ENCODE data around the gene CRELD1. TPM values are rescaled to one million over a fixed set of nuclear protein-coding genes. Genes with fewer than 3 reads are reported as not detected.

Gene CRELD1
- total RNA-seq, 2 experiments from 2014 or later, result 11.7 to 14.1 TPM

- CTCF ChIA-PET, result interaction anchor here (0.5 to 2.5 kb wide), 8 partner anchors 11 to 102 kb away, joined by 3 to 12 read pairs (median 3); partner anchors contain the start of genes CRELD1 and RPUSD3
Observed at GRCh38 chr3:9946112-9947024, 12.7 kb downstream of the CRELD1 start.

DNA sequence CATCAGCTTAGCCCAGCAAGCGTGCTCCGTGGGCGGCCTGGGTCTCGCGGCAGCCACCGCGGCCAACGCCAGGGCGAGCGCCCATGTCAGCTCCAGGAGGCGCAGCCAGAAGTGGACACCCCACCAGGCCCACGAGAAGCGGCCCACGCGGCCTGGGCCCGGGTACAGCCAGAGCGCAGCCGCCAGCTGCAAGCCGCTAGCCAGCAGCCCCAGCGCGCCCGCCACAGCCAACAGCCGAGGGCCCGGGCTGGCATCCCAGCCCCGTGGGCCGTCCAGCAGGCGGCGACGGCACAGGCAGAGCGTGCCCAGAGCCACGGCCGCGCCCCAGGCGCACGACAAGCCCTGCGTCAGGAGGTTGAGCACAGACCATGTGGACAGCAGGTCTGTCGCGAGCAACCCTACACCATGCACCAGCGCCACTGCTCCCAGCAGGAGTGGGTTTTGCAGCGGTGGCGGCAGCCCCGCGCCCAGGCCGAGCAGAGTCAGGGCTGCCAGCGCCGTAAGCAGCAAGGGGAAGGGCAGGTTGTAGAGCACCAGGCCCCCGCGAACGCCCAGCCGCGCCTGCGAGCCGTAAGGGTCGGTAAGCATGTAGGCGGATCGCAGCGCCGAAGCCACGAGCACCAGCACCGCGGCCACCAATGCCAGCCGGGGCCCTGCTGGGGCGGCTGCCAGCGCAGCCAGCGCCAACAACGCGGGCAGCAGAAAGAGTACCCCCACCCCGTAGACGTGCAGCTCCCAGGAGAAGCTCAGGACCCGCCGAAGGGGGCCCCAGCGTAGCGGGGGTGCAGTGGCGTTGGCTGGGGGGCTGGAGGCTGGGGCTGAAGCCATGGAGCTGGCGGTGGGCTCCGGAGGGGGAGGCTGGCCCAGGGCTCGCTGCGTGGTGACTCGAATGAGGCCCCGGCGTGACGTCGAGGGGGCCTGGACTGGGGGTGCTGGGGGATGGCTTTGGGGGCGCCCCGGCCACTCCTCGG, 13.7 kb downstream of the CRELD1 start:
- ChIA-PET CTCF (interaction anchor here (1.0 to 2.5 kb wide), 5 partner anchors 12 to 101 kb away, joined by 3 to 12 read pairs (median 5); partner anchors contain the start of gene CRELD1), POLR2A (interaction anchor here (0.6 to 1.5 kb wide), 3 partner anchors 56 to 300 kb away, joined by 3 read pairs; partner anchors contain the start of gene FANCD2)

More at GRCh38 chr3:9946112-9947024, 12.7 kb downstream of the CRELD1 start:
- POLR2A ChIA-PET, result interaction anchor here (0.6 to 1.5 kb wide), 4 partner anchors 14 to 152 kb away, joined by 3 to 7 read pairs (median 4); partner anchors contain the start of gene FANCD2

GRCh38 chr3:9948586-9948985, 15.0 kb downstream of the CRELD1 start:
- POLR2A ChIA-PET, result no interaction called here
- CTCF ChIA-PET, result interaction anchor here (1.2 kb wide), 1 partner anchor 15 kb away, joined by 3 read pairs; the partner anchor contains the start of gene CRELD1

DNA sequence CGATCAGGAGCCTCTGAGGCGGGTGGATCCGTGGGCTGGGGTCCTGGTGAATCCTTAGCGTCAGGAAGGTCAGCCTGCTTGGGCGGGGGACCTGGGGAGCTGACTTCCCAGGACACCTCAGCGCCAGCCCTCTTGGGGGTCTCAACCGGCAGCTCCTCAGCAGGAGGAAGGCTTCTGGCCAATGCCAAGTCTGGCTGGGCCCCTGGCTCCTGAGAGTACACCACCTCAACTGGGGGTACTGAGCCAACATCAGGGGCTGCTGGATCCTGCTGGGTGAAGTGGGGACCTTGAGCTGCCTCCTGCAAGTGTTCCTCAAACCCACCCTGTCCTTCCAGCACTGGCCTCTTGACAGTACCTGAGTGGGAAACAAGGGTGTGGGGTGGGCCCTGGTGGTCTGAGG, 15.5 kb downstream of the CRELD1 start:
- POLR2A ChIA-PET, result no interaction called here

GRCh38 chr3:9949626-9950025, 16.0 kb downstream of the CRELD1 start:
- POLR2A ChIA-PET, result no interaction called here
- CTCF ChIA-PET, result interaction anchor here (0.7 kb wide), 1 partner anchor 16 kb away, joined by 3 read pairs; the partner anchor contains the start of gene CRELD1

More for the DNA sequence above, 15.5 kb downstream of the CRELD1 start:
- CTCF ChIA-PET, result interaction anchor here (1.2 kb wide), 1 partner anchor 16 kb away, joined by 3 read pairs; the partner anchor contains the start of gene CRELD1

DNA sequence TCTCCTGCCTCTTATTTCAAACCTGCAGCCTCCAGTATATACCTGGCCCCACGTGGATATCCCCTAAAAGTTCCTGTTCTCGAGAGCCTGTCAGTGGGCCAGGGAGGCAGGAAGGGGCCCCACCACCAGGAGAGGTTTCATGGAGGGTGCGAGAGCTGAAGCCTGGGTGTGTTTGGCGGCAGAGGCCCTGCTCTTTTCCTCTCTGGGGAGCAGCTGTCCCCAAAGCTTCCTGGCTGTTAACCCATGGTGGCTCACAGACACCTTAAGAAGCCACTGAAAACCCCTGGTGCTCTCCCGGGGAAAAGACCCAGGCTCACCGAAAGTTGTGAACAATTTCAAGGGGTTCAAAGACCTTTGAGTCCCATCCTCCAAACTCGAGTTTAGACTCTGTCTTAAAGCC, 17.5 kb downstream of the CRELD1 start:
- POLR2A ChIA-PET, result no interaction called here
- CTCF ChIA-PET, result interaction anchor here (2.4 kb wide), 1 partner anchor 18 kb away, joined by 14 read pairs; the partner anchor contains the start of gene CRELD1

- POLR2A ChIA-PET, result interaction anchor here (1.2 kb wide), 1 partner anchor 35 kb away, joined by 7 read pairs; the partner anchor contains the start of gene EMC3
- CTCF ChIA-PET, result interaction anchor here (0.6 to 2.4 kb wide), 3 partner anchors 19 to 210 kb away, joined by 3 to 14 read pairs (median 3); partner anchors contain the start of gene CRELD1
Observed at GRCh38 chr3:9951598-9951961, 17.9 kb downstream of the CRELD1 start.

- ChIA-PET CTCF (interaction anchor here (0.6 to 2.4 kb wide), 4 partner anchors 19 to 344 kb away, joined by 3 to 14 read pairs (median 3); partner anchors contain the start of gene CRELD1), POLR2A (interaction anchor here (0.9 to 1.2 kb wide), 2 partner anchors 34 to 109 kb away, joined by 3 to 7 read pairs; partner anchors contain the start of genes EMC3 and RPUSD3)
Observed at GRCh38 chr3:9951962-9952805, 18.6 kb downstream of the CRELD1 start, which contains the start of gene PRRT3. PRRT3 (minus strand) TSS chr3:9952408; CDS start chr3:9950115, 2,293 bp downstream.

DNA sequence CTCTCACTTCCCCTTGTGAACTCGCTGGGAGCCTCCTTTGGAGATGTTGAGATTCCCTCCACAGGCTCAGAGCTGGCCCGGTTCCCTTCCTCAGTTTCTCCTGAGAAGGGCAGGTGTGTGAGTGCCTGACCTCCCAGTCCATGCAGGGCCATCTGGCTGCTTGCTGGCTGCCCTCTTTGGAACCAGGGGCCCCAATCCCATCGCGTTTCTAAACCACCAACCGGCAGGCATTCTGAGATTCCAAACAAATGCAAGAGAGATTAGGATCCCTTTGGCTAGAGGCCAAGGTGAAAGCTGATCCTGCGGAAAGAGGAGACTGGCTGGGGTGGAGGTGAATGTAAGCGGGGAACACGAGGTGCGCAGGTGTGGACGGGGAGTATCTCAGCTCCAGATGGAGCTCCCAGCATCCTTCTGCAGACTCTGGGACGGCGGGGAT, 21.5 kb downstream of the CRELD1 start:
- CTCF ChIA-PET, result no interaction called here
- POLR2A ChIA-PET, result no interaction called here

- POLR2A ChIA-PET, result no interaction called here
Observed at GRCh38 chr3:9955611-9956352, 22.1 kb downstream of the CRELD1 start.

DNA sequence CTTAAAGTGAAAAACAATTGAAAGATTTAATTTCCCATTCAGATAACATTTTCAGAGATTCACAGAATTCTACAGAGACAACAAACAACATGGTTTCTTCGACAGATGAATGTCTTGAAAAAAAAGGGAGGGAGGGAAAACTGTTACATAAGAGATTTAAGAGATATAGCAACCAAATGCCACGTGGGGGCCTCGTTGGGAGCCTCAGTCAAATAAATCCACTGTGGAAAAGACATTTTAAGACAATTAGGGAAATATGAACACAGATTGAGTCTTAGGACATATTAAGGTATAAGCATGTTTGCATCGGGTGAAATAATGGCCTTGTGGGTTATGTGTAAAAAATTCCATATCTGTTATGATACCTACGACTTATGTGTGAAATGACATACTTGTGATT, 23.6 kb downstream of the CRELD1 start:
- CTCF ChIA-PET, result no interaction called here
- POLR2A ChIA-PET, result no interaction called here

More at GRCh38 chr3:9955611-9956352, 22.1 kb downstream of the CRELD1 start:
- CTCF ChIA-PET, result no interaction called here

GRCh38 chr3:9965200-9965875, 31.7 kb downstream of the CRELD1 start:
- CTCF ChIA-PET, result interaction anchor here (1.0 kb wide), 2 partner anchors 23 to 265 kb away, joined by 3 read pairs; no protein-coding TSS in a partner anchor
- POLR2A ChIA-PET, result interaction anchor here (0.6 kb wide), 1 partner anchor 15 kb away, joined by 4 read pairs; no protein-coding TSS in a partner anchor

DNA sequence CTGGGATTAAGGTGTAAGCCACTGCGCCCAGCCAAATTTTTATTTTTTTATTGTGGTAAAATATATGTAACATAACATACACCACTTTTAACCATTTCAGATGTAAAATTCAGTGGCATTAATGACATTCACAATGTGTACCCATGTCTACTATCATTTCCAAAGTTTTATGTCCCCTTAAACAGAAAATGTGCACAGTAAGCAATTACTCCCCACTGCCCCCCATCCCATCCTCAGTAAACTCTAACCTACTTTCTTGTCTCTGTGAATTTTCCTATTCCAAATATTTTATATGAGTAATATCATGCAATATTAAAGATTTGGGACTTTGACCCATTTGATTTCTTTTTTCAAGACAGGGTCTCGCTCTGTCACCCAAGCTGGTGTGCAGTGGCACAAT, 33.2 kb downstream of the CRELD1 start:
- ChIA-PET POLR2A (no interaction called here), CTCF (no interaction called here)

DNA sequence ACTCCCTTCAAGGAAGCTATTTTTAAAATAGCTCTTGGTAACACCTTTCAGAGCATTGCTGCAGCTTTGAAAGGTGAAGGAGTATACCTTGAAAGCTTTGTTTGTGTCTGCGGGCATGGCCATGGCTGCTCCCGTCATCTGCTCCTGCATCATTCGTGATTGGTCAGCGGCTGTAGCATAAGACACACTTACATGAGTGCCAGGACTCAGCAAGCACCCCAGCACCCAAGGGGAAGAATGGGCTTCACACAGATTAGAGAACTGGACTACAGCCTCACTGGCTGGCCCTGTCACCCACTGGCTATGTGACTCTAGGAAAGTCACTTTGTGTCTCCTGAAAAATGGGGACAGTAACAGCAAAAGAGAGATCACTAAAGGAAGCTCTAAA, 36.0 kb downstream of the CRELD1 start:
- CTCF ChIA-PET, result no interaction called here

DNA sequence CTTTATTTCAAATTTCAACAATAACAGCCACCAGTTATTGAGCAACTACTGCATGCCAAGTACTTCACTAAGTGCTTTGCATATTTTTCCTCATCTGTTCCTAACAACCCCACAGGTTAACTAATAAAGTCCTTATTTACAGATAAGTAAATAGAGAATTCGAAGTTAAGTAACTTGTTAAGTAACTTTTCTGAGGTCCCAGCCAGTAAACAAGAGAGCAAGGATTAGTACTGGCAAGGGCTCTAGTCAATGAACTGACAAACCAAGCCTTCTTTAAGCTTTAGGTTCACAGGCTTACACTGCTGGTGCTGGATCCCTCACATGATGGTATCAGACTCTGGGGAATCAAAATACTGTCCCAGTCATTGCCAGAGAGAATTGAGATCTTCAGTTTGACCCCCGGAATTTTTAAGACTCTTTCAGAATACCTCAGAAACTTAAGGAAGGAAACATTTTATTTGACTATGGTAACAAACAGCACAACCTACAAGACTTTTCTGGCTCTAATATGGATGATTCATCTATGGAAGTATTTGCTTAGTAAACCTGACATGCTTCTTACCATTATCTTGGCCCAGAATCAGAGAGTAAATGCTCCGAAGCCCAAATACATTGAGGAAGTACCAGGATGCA, 36.5 kb downstream of the CRELD1 start:
- CTCF ChIA-PET, result interaction anchor here (0.6 kb wide), 1 partner anchor 470 kb away, joined by 3 read pairs; no protein-coding TSS in a partner anchor
- POLR2A ChIA-PET, result no interaction called here

More for the DNA sequence above, 36.0 kb downstream of the CRELD1 start:
- POLR2A ChIA-PET, result no interaction called here

All from activated CD8-positive, alpha-beta memory T cell treated with anti-CD3 and anti-CD28 coated beads for 36 hours (primary cell).